NK-92 (cell line): ENCODE results near the gene RRP36.
"Not testable (repeated sequence)": the region's sequence is repeated elsewhere in the genome, so short reads cannot be mapped to it uniquely, and the experiment has no call there.

Experiments used
- DNase-seq: peaks from one replicate; lab custom pipeline; 2025; ENCODE audit not compliant: unreplicated experiment; lab: John Stamatoyannopoulos, UW

Gene RRP36

GRCh38 chr6:43036712-43037111 is 15.3 kb downstream of the RRP36 start:
- no peak for DNase-seq

- no peak for DNase-seq
These were observed 15.8 kb downstream of the RRP36 start for GRCh38 chr6:43037197-43037596.

GRCh38 chr6:43037706-43038105 is 16.3 kb downstream of the RRP36 start:
- DNase-seq: no peak

- DNase-seq: no peak
These were observed 17.3 kb downstream of the RRP36 start for GRCh38 chr6:43038727-43039126.

- no peak for DNase-seq
These were observed 19.3 kb downstream of the RRP36 start for GRCh38 chr6:43040542-43041257.

- not testable (repeated sequence) for DNase-seq
These were observed 20.1 kb downstream of the RRP36 start for GRCh38 chr6:43041475-43041874.

GRCh38 chr6:43043310-43043709 is 21.9 kb downstream of the RRP36 start:
- DNase-seq: no peak

GRCh38 chr6:43045371-43045930 is 24.0 kb downstream of the RRP36 start:
- no peak for DNase-seq

GRCh38 chr6:43047998-43048397 is 26.6 kb downstream of the RRP36 start:
- DNase-seq: no peak

GRCh38 chr6:43050981-43051380 is 29.6 kb downstream of the RRP36 start:
- no peak for DNase-seq

- DNase-seq: no peak
These were observed 30.9 kb downstream of the RRP36 start for GRCh38 chr6:43052225-43052841.

GRCh38 chr6:43052842-43053544 is 31.6 kb downstream of the RRP36 start:
- DNase-seq: no peak

GRCh38 chr6:43053545-43054205 is 32.3 kb downstream of the RRP36 start, which contains the start of gene CUL7:
CUL7 (minus strand) TSS chr6:43053851; CDS start chr6:43052788, 1,063 bp downstream.
- DNase-seq: peak; percentile 41

GRCh38 chr6:43054206-43054943 is 33.0 kb downstream of the RRP36 start:
- DNase-seq: no peak

- no peak for DNase-seq
These were observed 34.5 kb downstream of the RRP36 start for GRCh38 chr6:43055966-43056365.

GRCh38 chr6:43058531-43058930 is 37.1 kb downstream of the RRP36 start:
- no peak for DNase-seq

GRCh38 chr6:43059168-43060033 is 38.0 kb downstream of the RRP36 start, which contains the start of the genes KLC4 and MRPL2:
KLC4 (plus strand) TSS chr6:43059631; CDS start chr6:43061336, 1,705 bp downstream.
MRPL2 (minus strand) TSS chr6:43059434; CDS start chr6:43059381, 53 bp downstream.
- peak; percentile 90 for DNase-seq

GRCh38 chr6:43060034-43060754 is 38.8 kb downstream of the RRP36 start:
- no peak for DNase-seq
